Coronary artery (tissue), 2 donors: ENCODE results near the gene UGT1A10.

Experiments
- DNase-seq: peaks from one replicate; pipeline ENCODE4 v3.0.0-alpha.2; 2017; ENCODE audit warnings: low spot score
- H3K27ac ChIP-seq, 2 donors: fragments of 200-600 bp; sonication (generic); one replicate each; pipeline ENCODE4 v1.5.1; 2016 to 2019
- H3K4me3 ChIP-seq: fragments of 200-600 bp; sonication (generic); 2 replicates; pipeline ENCODE4 v1.5.1; 2016; ENCODE audit warnings: mild to moderate bottlenecking, moderate library complexity
- CTCF ChIP-seq: fragments of 200-600 bp; sonication (generic); IDR thresholded peaks from one replicate; pipeline ENCODE4 v1.5.1; 2019; ENCODE audit warnings: antibody characterized with exemption

UGT1A10 gene

DNA sequence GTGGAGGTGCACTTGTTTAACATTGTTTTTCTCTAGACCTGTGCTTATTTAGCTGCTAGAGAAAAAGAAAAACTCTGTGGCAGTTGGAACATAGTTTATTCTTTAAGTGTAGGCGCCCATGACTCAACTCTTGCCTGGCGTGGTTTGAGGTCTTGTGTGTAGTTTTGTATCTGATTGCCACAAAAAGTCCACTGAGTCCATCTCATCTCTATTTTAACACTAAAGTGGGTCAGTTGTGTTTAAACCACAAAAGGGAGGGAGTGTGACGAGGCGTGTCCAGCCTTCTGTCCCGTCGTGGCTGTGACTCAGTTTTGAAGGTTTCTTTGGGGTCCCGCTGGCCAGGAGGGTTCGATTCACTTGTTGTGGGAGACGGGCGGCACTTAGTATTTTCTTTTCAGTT, 20.2 kb downstream of the UGT1A10 start:
- TF ChIP-seq CTCF: no peak
- no peak overlapping the region for H3K4me3 ChIP-seq
- no peak overlapping the region for H3K27ac ChIP-seq
- no peak for DNase-seq

DNA sequence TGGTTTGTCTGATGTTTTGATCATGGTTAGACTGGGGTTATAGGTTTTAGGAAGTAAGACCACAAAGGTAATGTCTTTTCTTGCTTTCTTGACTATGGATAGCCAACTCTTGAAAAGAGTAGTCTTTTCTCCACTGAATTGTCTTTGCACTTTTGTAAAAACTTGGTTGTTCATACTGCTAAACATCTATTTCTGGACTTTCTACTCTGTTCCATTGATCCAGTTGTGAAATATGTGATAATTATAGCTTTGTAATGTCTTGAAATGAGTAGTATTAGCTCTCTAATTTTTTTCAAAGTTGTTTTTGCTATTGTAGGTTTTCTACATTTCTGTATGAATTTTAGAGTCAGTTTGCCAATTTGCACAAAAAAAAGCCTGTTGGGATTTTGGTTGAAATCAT, 22.4 kb downstream of the UGT1A10 start:
- H3K27ac ChIP-seq: no peak overlapping the region
- H3K4me3 ChIP-seq: no peak overlapping the region
- no peak for DNase-seq
- no peak for TF ChIP-seq CTCF

GRCh38 chr2:233663911-233664310, 27.7 kb downstream of the UGT1A10 start:
- no peak overlapping the region for H3K27ac ChIP-seq
- no peak overlapping the region for H3K4me3 ChIP-seq
- no peak for DNase-seq
- TF ChIP-seq CTCF: no peak

DNA sequence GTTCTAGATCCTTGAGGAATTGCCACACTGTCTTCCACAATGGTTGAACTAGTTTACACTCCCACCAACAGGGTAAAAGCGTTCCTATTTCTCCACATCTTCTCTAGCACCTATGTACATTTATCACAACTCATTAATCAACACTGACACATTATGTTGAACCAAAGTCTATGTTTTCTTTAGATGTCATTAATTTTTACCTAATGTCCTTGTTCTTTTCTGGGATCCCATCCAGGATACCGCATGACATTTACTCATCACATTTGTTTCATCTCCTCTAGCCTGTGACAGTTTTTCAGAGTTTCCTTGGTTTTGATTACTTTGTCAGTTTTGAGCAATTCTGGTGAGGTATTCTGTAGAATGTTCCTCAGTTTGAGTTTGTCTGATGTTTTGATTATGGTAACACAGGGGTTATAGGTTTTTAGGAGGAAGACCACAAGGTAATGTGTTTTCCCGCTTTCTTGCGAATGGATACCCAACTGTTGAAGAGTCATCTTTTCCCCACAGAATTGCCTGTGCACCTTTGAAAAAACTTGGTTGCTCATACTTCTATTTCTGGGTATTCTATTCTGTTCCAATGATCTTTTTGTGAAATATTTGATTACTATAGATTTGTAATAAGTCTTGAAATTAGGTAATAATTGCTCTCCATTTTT, 32.5 kb downstream of the UGT1A10 start:
- Histone ChIP-seq H3K27ac (no peak overlapping the region), H3K4me3 (no peak overlapping the region)
- no peak for TF ChIP-seq CTCF
- no peak for DNase-seq

- TF ChIP-seq CTCF: no peak
- Histone ChIP-seq H3K27ac (no peak within 1 kb of the TSS), H3K4me3 (no peak within 1 kb of the TSS)
- DNase-seq: no peak
These were observed 35.3 kb downstream of the UGT1A10 start, which contains the start of gene UGT1A9 for GRCh38 chr2:233671290-233672161. Gene UGT1A9, plus strand, starts transcription at chr2:233671898. Its CDS starts 37 bp downstream, at chr2:233671935.

DNA sequence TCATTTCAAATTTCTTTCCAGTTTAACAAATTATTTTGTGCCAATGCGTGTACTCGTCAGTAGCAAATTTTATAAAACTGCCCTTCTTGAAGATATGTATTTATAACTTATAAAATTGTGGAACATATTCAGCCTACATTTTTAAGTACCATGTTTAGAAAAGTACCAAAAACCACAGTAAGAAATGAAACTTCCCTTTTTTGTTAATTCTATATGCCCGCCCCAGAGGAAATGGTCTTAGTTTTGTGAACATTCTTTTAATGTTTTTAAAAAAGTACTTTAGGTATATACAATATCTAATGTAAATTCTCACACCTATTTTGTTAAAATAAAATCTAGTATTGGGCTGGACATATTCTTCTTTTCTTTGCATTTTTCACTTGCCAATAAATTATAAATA, 36.6 kb downstream of the UGT1A10 start:
- no peak overlapping the region for H3K4me3 ChIP-seq
- no peak for DNase-seq
- no peak for TF ChIP-seq CTCF
- no peak overlapping the region for H3K27ac ChIP-seq
